ENCODE results near the gene RPL3.

GRCh38 chr22:39301108-39301507 lies 18.3 kb downstream of the RPL3 start:
- TF ChIP-seq YY1 (IDR thresholded peaks at IDR 0.05; ENCODE audit: insufficient read depth, insufficient read length): no peak
- TF ChIP-seq SUZ12 (IDR thresholded peaks at IDR 0.05; ENCODE audit: extremely low read depth, insufficient read depth, insufficient read length): no peak
- no peak for TF ChIP-seq ZNF274 (IDR thresholded peaks at IDR 0.05; ENCODE audit: low read depth, low read length)

Data from NT2/D1 (cell line).